Mesothelial cell of epicardium (in vitro differentiated cells): ENCODE measurements around the gene GINS2. TPM values are rescaled to one million over a fixed set of nuclear protein-coding genes. Genes with fewer than 3 reads are reported as not detected.

Experiments used
- DNase-seq, 2 experiments: peaks; one replicate each; pipeline ENCODE4 v3.0.0; 2021; ENCODE audit warnings: low spot score in 2 of 2; ENCODE audit not compliant: unreplicated experiment in 2 of 2
- H3K27ac Mint-ChIP-seq: 2 replicates; pipeline ENCODE4 v1.8.0; 2021; ENCODE audit warnings: mixed read lengths
- H3K27me3 Mint-ChIP-seq: 2 replicates; pipeline ENCODE4 v1.8.0; 2021; ENCODE audit warnings: low read depth, mixed read lengths
- H3K36me3 Mint-ChIP-seq: 2 replicates; pipeline ENCODE4 v1.8.0; 2021; ENCODE audit warnings: mixed read lengths
- H3K4me1 Mint-ChIP-seq: 2 replicates; pipeline ENCODE4 v1.8.0; 2021; ENCODE audit warnings: mixed read lengths
- H3K4me3 Mint-ChIP-seq: 2 replicates; pipeline ENCODE4 v1.8.0; 2021; ENCODE audit warnings: mild to moderate bottlenecking, moderate library complexity, mixed read lengths
- H3K9me3 Mint-ChIP-seq: 2 replicates; pipeline ENCODE4 v1.8.0; 2021; ENCODE audit warnings: mixed read lengths
- total RNA-seq: library from RNA; stranded (reverse); gene quantifications from 3 replicates; pipeline ENCODE4 v1.2.1, GENCODE V29; 2021
- TF ChIP-seq, protein P1 (sequence below): fragments of 200-600 bp; sonication (generic); IDR thresholded peaks from one replicate; pipeline ENCODE4 v1.5.0; 2021; ENCODE audit warnings: antibody characterized with exemption; ENCODE audit not compliant: unreplicated experiment

The GINS2 gene
- total RNA-seq, 1 donor from 2014 or later, result 14.8 TPM

DNA sequence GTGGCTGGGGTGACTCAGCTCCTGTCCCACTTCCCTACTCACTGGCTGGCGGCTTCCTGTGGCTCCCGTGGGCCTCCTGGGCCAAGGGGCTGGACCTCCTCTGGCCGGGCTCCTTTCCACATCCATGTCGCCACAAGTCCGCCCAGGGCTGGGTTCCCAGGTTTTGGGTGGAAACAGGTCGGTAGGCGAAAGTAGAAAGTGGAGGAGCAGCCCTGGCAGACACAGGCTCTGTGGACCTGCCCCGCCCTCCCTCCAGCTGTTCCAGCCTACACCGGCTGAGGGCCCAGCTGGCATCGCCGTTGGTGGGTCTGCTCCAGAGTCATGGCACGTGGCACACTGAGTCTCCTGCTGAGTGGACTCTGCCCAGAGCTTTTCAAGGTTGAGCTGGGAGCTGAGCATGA is 47.0 kb downstream of the GINS2 start:
- Mint-ChIP-seq H3K36me3 (no peaks in the 10 kb centered on the region), H3K27ac (no peak overlapping the region), H3K4me1 (peaks cover 13% of the 10 kb centered on the region), H3K9me3 (no peaks in the 10 kb centered on the region), H3K4me3 (no peak overlapping the region), H3K27me3 (no peaks in the 10 kb centered on the region)
- TF ChIP-seq, protein P1, sequence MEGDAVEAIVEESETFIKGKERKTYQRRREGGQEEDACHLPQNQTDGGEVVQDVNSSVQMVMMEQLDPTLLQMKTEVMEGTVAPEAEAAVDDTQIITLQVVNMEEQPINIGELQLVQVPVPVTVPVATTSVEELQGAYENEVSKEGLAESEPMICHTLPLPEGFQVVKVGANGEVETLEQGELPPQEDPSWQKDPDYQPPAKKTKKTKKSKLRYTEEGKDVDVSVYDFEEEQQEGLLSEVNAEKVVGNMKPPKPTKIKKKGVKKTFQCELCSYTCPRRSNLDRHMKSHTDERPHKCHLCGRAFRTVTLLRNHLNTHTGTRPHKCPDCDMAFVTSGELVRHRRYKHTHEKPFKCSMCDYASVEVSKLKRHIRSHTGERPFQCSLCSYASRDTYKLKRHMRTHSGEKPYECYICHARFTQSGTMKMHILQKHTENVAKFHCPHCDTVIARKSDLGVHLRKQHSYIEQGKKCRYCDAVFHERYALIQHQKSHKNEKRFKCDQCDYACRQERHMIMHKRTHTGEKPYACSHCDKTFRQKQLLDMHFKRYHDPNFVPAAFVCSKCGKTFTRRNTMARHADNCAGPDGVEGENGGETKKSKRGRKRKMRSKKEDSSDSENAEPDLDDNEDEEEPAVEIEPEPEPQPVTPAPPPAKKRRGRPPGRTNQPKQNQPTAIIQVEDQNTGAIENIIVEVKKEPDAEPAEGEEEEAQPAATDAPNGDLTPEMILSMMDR, result no peak
- DNase-seq, result no peak

DNA sequence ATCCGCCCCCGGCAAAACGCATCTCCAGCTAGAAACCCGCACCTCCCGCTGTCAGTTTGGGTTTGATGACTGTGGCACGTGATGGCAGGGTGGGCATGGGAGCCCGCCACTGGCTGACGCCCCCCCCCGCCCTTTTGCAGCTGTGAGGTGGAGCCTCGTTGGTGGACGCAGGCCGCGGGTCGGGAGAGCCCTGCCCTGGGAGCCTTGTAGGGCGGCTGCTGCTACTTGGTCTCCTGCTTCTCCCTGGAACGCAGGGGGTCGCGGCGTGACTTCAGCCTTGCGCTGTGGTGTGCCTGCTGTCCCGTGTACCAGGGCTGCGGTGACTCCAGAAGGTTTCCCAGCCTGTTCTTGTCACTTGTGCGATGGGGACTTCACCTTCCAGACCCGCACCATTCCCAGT is 47.4 kb downstream of the GINS2 start:
- H3K27me3 Mint-ChIP-seq, result no peaks in the 10 kb centered on the region
- no peaks in the 10 kb centered on the region for H3K9me3 Mint-ChIP-seq
- H3K27ac Mint-ChIP-seq, result no peak overlapping the region
- H3K36me3 Mint-ChIP-seq, result no peaks in the 10 kb centered on the region
- no peak overlapping the region for H3K4me3 Mint-ChIP-seq
- no peak for DNase-seq
- H3K4me1 Mint-ChIP-seq, result peaks cover 13% of the 10 kb centered on the region
- TF ChIP-seq, protein P1, result no peak

DNA sequence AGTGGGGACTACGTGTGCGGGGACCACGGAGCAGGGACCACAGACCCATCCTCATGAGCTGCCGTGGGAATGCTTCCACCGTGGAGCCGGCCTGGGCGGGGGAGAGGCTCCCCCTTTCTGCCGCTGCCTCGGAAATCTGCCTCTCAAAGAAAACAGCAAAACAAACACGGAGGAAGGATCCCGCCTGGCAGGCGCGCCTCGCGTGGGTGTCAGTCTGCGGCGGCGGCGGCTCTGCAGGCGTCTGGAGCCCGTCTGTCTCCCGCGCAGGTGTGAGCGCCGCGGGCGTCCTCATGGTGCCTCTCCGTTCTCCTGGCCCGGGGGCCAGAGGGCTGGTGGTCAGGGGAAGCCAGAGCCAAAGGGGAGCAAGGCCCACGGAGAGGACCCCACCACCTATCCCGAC is 48.2 kb downstream of the GINS2 start:
- no peak overlapping the region for H3K4me3 Mint-ChIP-seq
- no peak for DNase-seq
- no peaks in the 10 kb centered on the region for H3K36me3 Mint-ChIP-seq
- no peak overlapping the region for H3K27ac Mint-ChIP-seq
- H3K9me3 Mint-ChIP-seq, result no peaks in the 10 kb centered on the region
- H3K4me1 Mint-ChIP-seq, result peaks cover 11% of the 10 kb centered on the region
- TF ChIP-seq, protein P1, result no peak
- no peaks in the 10 kb centered on the region for H3K27me3 Mint-ChIP-seq

DNA sequence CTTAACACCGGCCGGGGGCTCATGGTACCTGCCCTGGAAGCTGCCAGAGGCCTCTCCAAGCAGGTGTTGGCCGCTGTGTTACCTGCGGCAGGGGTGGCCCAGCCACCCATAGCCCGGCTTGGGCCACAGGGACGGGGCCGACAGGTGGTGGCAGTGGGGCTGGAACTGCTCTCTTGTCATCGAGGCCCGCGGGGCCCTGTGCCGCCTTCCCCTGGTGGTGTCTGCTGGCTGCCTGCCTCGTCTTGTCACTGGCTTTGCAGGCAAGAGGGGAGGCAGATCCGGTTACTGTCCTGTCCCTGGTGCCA is 48.5 kb downstream of the GINS2 start:
- no peak overlapping the region for H3K27ac Mint-ChIP-seq
- TF ChIP-seq, protein P1, result no peak
- H3K9me3 Mint-ChIP-seq, result no peaks in the 10 kb centered on the region
- H3K36me3 Mint-ChIP-seq, result no peaks in the 10 kb centered on the region
- no peak for DNase-seq
- peaks cover 9% of the 10 kb centered on the region for H3K4me1 Mint-ChIP-seq
- no peaks in the 10 kb centered on the region for H3K27me3 Mint-ChIP-seq
- no peak overlapping the region for H3K4me3 Mint-ChIP-seq

DNA sequence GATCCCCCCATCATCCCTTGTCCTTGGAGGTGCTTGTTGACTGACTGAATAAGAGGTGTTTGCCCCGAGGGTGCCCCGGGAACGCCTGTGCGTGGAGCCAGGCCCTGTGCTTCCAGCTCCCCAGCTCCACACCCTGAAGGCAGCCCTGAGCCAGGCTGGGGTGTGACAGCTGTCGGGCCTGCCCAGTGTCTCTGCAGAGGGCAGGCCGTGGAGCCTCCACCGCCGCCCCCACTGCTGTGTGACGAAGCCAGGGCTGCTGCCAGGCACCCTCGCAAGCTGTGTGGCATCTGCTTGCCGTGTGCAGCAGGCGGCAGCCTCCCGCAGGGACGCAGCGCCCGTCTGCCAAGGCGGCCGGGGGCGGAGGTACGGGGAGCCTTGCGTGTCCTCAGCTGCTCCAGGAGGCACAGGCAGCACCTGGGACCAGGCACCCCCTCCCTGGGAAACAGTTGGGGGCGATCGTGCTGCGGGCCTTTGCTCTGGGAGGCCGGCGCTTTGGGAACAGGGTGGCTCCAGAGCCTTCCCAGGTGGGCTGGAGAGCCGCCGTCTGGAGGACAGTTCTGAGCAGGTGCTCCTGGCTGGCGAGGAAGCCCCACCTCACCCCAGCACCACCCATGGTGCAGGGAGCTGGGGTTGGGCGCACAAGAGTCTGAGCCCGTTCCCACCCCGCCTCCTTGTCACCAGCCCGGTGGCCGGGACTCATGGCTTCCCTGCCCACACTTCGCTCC is 49.1 kb downstream of the GINS2 start:
- Mint-ChIP-seq H3K9me3 (no peaks in the 10 kb centered on the region), H3K27me3 (no peaks in the 10 kb centered on the region), H3K4me3 (no peak overlapping the region), H3K4me1 (peaks cover 5% of the 10 kb centered on the region), H3K27ac (no peak overlapping the region), H3K36me3 (no peaks in the 10 kb centered on the region)
- TF ChIP-seq, protein P1, result no peak
- DNase-seq, result no peak
